HCT116 (cell line): ENCODE data around the gene GPR31. TPM values are rescaled to one million over a fixed set of nuclear protein-coding genes. Genes with fewer than 3 reads are reported as not detected.

ENCODE experiments used
- ATAC-seq: fragments of 200-7000 bp; cut with Tn5 transposase; 2 replicates; pipeline ENCODE4 v1.9.1; 2020; ENCODE audit warnings: mild to moderate bottlenecking, moderate library complexity
- BruUV-seq: library from RNA; stranded (reverse); fragments of 400-500 nt; replicated peaks from 2 replicates; lab custom pipeline; 2021; lab: Mats Ljungman, UMichigan
- CTCF ChIA-PET: fragments of 300-600 bp; sonication (Branson Sonifier 250); formaldehyde crosslinking; loops from one replicate; lab custom pipeline; 2021; ENCODE audit warnings: antibody characterized with exemption; lab: Charles Lee
- POLR2A ChIA-PET: fragments of 300-600, 350-600 bp; sonication (Branson Sonifier 250); formaldehyde crosslinking; loops from one replicate; lab custom pipeline; 2021; ENCODE audit warnings: antibody characterized with exemption; lab: Charles Lee
- RAD21 ChIA-PET, 2 experiments: fragments of 300-600 bp; sonication (Branson Sonifier 250); formaldehyde crosslinking; loops; one replicate each; lab custom pipeline; 2023; ENCODE audit warnings: low total read pairs in 2 of 2; ENCODE audit not compliant: uncharacterized antibody in 2 of 2, unreplicated experiment in 2 of 2, low non-redundant PET in 1 of 2; lab: Charles Lee
- DNase-seq: peaks from one replicate; pipeline ENCODE4 v3.0.0-alpha.2; 2010; ENCODE audit warnings: low read depth, low spot score
- H2AFZ ChIP-seq: fragments of 200-600 bp; shearing (Covaris generic), sonication (generic); 2 replicates; pipeline ENCODE4 v1.6.1; 2017; ENCODE audit warnings: low read depth, mixed run types, mixed read lengths, antibody characterized with exemption, low read length; ENCODE audit not compliant: poor library complexity, severe bottlenecking
- H3K27ac ChIP-seq: 2 replicates; pipeline ENCODE4 v1.5.1; 2012; ENCODE audit warnings: low read depth, low read length
- H3K27me3 ChIP-seq: fragments of 200-600 bp; sonication (generic); 2 replicates; pipeline ENCODE4 v1.6.1; 2016; ENCODE audit warnings: mixed run types, low read length, mixed read lengths; ENCODE audit not compliant: insufficient read depth
- H3K36me3 ChIP-seq, 2 experiments: fragments of 200-500 bp in 1 of 2; fragments of 200-600 bp in 1 of 2; sonication (Bioruptor generic) in 1 of 2; sonication (generic) in 1 of 2; 2 replicates each; pipeline versions ENCODE4 v1.5.1 to v1.6.1; 2014 to 2016; ENCODE audit warnings: low read length in 2 of 2, inconsistent platforms in 1 of 2, mixed read lengths in 1 of 2, mixed run types in 1 of 2; ENCODE audit not compliant: insufficient read depth in 2 of 2, control insufficient read depth in 1 of 2
- H3K4me1 ChIP-seq, 2 experiments: fragments of 200-600 bp in 1 of 2; sonication (generic) in 1 of 2; 2 replicates each; pipeline versions ENCODE4 v1.5.1 to v1.6.1; 2012 to 2017; ENCODE audit warnings: low read length in 2 of 2, inconsistent platforms in 1 of 2, mild to moderate bottlenecking in 1 of 2, mixed read lengths in 1 of 2, mixed run types in 1 of 2, moderate library complexity in 1 of 2; ENCODE audit not compliant: insufficient read depth in 2 of 2, control insufficient read depth in 1 of 2
- H3K4me2 ChIP-seq: fragments of 200-600 bp; sonication (generic); 2 replicates; pipeline ENCODE4 v1.6.1; 2017; ENCODE audit warnings: mixed run types, low read length, mixed read lengths
- H3K4me3 ChIP-seq, 2 experiments: fragments of 200-600 bp in 1 of 2; sonication (generic) in 1 of 2; replicated peaks in 1 of 2; 2 replicates each; pipeline ENCODE4 v1.5.1; 2011 to 2016; ENCODE audit warnings: low read length in 2 of 2, control low read depth in 1 of 2, low read depth in 1 of 2, mild to moderate bottlenecking in 1 of 2, mixed read lengths in 1 of 2, mixed run types in 1 of 2
- H3K79me2 ChIP-seq: fragments of 200-600 bp; sonication (generic); 2 replicates; pipeline ENCODE4 v1.6.1; 2017; ENCODE audit warnings: mild to moderate bottlenecking, mixed run types, low read length, moderate library complexity, mixed read lengths; ENCODE audit not compliant: insufficient read depth
- H3K9ac ChIP-seq: fragments of 200-600 bp; sonication (generic); 2 replicates; pipeline ENCODE4 v1.6.1; 2016; ENCODE audit warnings: low read length, mixed read lengths
- H3K9me2 ChIP-seq: fragments of 200-600 bp; sonication (generic), shearing (Covaris generic); 2 replicates; pipeline ENCODE4 v1.6.1; 2017; ENCODE audit warnings: mixed run types, mild to moderate bottlenecking, moderate library complexity; ENCODE audit not compliant: insufficient read depth
- H3K9me3 ChIP-seq, 2 experiments: fragments of 200-500 bp in 1 of 2; fragments of 200-600 bp in 1 of 2; sonication (Bioruptor generic) in 1 of 2; sonication (generic) in 1 of 2; 2 replicates each; pipeline ENCODE4 v1.6.1; 2014 to 2017; ENCODE audit warnings: low read length in 2 of 2, mixed read lengths in 2 of 2, inconsistent platforms in 1 of 2, low read depth in 1 of 2, mild to moderate bottlenecking in 1 of 2, mixed run types in 1 of 2, moderate library complexity in 1 of 2; ENCODE audit not compliant: control insufficient read depth in 1 of 2, insufficient read depth in 1 of 2
- H4K20me1 ChIP-seq: fragments of 200-600 bp; sonication (generic), shearing (Covaris generic); 2 replicates; pipeline ENCODE4 v1.6.1; 2017; ENCODE audit warnings: mixed run types, mild to moderate bottlenecking, moderate library complexity; ENCODE audit not compliant: insufficient read depth
- CTCF ChIP-seq, 3 experiments: fragments of 200-600 bp in 1 of 3; sonication (generic) in 1 of 3; IDR thresholded peaks in 2 of 3; conservative IDR thresholded peaks in 1 of 3; 2 replicates each; pipeline ENCODE4 v1.5.1; 2012 to 2017; ENCODE audit warnings: low read depth in 2 of 3, low read length in 2 of 3, antibody characterized with exemption in 1 of 3, borderline replicate concordance in 1 of 3, control low read depth in 1 of 3, mild to moderate bottlenecking in 1 of 3, mixed read lengths in 1 of 3, mixed run types in 1 of 3, moderate library complexity in 1 of 3; ENCODE audit not compliant: insufficient read depth in 1 of 3
- EZH2phosphoT487 ChIP-seq: fragments of 200-600 bp; IDR thresholded peaks from 2 replicates; pipeline ENCODE4 v1.6.1; 2018; ENCODE audit warnings: antibody characterized with exemption, borderline replicate concordance
- POLR2A ChIP-seq: IDR thresholded peaks from 2 replicates; pipeline ENCODE4 v1.7.0; 2011; ENCODE audit warnings: borderline replicate concordance; ENCODE audit not compliant: insufficient read depth, insufficient read length; ENCODE audit errors: extremely low read depth
- RAD21 ChIP-seq: IDR thresholded peaks from 2 replicates; pipeline ENCODE4 v1.6.1; 2012; ENCODE audit warnings: low read depth, mild to moderate bottlenecking
- SIN3A ChIP-seq: IDR thresholded peaks from 2 replicates; pipeline ENCODE4 v1.6.1; 2012; ENCODE audit warnings: low read depth
- YY1 ChIP-seq: IDR thresholded peaks from 2 replicates; pipeline ENCODE4 v1.6.1; 2011; ENCODE audit warnings: low read length, low read depth, moderate library complexity, mild to moderate bottlenecking; ENCODE audit not compliant: insufficient replicate concordance; ENCODE audit errors: extremely low read depth
- ZBTB33 ChIP-seq: IDR thresholded peaks from 2 replicates; pipeline ENCODE4 v1.6.1; 2011; ENCODE audit warnings: mild to moderate bottlenecking, low read length, moderate library complexity; ENCODE audit not compliant: insufficient replicate concordance; ENCODE audit errors: extremely low read depth
- ZFX ChIP-seq: fragments of 450-650 bp; IDR thresholded peaks from 2 replicates; pipeline ENCODE4 v1.6.1; 2017
- intact Hi-C: fragments of 100-400 bp; cut with micrococcal nuclease; formaldehyde crosslinking; loops from 2 replicates; pipeline ENCODE4 v1.10.0; 2022
- total RNA-seq: library from RNA; stranded (reverse); gene quantifications from one replicate; pipeline ENCODE4 v1.2.1, GENCODE V29; 2021; ENCODE audit not compliant: unreplicated experiment
- TF ChIP-seq, protein P1 (sequence below): IDR thresholded peaks from 2 replicates; pipeline ENCODE4 v1.6.1; 2012

Gene GPR31
- total RNA-seq, 1 experiment from 2014 or later: not detected

- TF ChIP-seq SIN3A (no peak), YY1 (no peak), ZFX (no peak), RAD21 (peak; percentile 96), ZBTB33 (no peak), CTCF (IDR thresholded peaks at IDR 0.05 in 2 of 3, conservative IDR thresholded peaks at IDR 0.05 in 1 of 3; ENCODE audit: borderline replicate concordance in 1 of 3, insufficient read depth in 1 of 3, low read depth in 2 of 3, low read length in 2 of 3) (peak; percentile 77 to 90 (median 88)), POLR2A (no peak), EZH2phosphoT487 (no peak)
- TF ChIP-seq, protein P1, sequence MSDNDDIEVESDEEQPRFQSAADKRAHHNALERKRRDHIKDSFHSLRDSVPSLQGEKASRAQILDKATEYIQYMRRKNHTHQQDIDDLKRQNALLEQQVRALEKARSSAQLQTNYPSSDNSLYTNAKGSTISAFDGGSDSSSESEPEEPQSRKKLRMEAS: no peak
- Histone ChIP-seq H3K36me3 (no peaks in the 10 kb centered on the region), H2AFZ (no peak overlapping the region), H3K27ac (no peak overlapping the region), H3K4me1 (no peaks in the 10 kb centered on the region), H3K4me3 (no peak overlapping the region), H4K20me1 (no peaks in the 10 kb centered on the region), H3K9me2 (no peaks in the 10 kb centered on the region), H3K4me2 (no peak overlapping the region), H3K9ac (no peak overlapping the region), H3K79me2 (no peaks in the 10 kb centered on the region), H3K9me3 (no peaks in the 10 kb centered on the region), H3K27me3 (peaks cover 5% of the 10 kb centered on the region; the same call in 1 of the 2 replicates)
- intact Hi-C loops: loop anchor here (1.0 kb wide), 3 partner anchors 145 to 367 kb away; no protein-coding TSS in a partner anchor
- no TSS peak for BruUV-seq
- peak; percentile 24 for DNase-seq
- ChIA-PET CTCF (interaction anchor here (0.6 to 2.2 kb wide), 9 partner anchors 131 to 369 kb away, joined by 3 to 28 read pairs (median 4); partner anchors contain the start of gene CEP43), POLR2A (no interaction called here), RAD21 (interaction anchor here (0.6 to 2.0 kb wide), 4 partner anchors 143 to 368 kb away, joined by 3 to 13 read pairs (median 7); partner anchors contain the start of gene CEP43 (in 1 of the 2))
- ATAC-seq: peak; percentile 99
These were observed 15.9 kb downstream of the GPR31 start for GRCh38 chr6:167141667-167142432.
